GM18502 (cell line): Measurements from ENCODE around the gene CSTF1.
A peak's percentile ranks its signal among the peaks of the same experiment; 100 is the strongest.

Experiments
- ATAC-seq: cut with Tn5 transposase; IDR thresholded peaks from one replicate; pipeline ENCODE4 v1.9.1; 2021; ENCODE audit warnings: mild to moderate bottlenecking; ENCODE audit not compliant: unreplicated experiment, poor library complexity

CSTF1 gene

DNA sequence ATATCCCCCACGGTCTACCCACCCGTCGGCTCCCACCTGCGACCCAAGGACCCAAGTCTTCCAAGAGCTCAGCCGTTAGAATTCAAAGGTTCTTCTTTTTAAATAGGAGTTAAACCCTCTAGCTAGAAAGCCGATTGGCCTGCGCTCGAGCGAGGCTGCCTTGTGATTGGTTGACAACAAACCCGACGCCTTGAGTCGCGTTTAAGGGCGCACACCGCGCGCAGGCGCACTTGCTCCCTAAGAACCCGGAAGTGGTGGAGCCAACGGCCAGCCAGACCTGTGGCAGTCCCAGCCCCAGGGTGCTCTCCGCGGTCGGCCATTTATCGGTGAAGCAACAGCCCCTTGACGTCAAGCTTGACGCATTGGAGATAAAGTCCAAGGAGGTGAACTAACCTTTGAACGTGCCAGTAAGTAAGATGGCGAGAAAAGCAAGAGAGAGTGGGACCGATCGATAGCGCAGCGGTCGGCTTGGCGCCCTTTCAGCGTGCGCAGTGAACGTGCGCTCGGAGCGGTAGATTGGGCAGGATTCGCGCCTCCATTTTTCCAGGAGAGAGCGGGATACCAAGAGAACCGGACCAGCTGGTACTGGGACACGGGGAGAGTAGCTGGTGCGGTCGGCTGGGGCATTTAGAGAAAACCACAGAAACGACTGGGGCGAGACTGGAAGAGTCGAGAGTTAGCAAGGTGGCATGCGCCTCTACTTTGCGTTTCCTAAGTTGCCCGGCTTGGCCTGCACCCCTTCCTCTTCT is at the start of gene CSTF1, which contains the start of gene AURKA:
CSTF1 (plus strand) TSS at position 514 of the 749 bp plus-strand sequence. CDS start 2,908 bp downstream, outside the sequence.
AURKA (minus strand) TSS at position 84 of the 749 bp plus-strand sequence. CDS start 4,018 bp downstream, outside the sequence.
- peak; percentile 92 for ATAC-seq

DNA sequence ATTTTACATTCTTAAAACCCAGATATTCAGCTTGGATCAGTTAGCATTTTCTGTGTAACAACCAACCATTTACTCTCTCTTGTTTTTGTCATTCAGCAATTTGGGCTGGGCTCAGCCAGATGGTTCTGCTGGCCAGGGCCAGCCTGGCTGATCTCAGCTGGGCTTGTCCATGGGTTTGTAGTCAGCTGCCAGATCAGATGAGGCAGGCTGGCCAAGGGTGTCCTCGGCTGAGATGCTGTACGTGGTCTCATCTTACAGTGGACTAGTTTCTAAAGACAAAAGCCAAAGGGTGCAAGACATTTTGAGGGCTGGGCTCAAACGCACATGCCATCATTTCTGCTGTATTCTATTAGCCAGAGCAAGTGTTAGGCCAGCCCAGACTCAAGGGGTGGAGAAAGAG is 49.7 kb upstream of the CSTF1 start:
- ATAC-seq: no peak

DNA sequence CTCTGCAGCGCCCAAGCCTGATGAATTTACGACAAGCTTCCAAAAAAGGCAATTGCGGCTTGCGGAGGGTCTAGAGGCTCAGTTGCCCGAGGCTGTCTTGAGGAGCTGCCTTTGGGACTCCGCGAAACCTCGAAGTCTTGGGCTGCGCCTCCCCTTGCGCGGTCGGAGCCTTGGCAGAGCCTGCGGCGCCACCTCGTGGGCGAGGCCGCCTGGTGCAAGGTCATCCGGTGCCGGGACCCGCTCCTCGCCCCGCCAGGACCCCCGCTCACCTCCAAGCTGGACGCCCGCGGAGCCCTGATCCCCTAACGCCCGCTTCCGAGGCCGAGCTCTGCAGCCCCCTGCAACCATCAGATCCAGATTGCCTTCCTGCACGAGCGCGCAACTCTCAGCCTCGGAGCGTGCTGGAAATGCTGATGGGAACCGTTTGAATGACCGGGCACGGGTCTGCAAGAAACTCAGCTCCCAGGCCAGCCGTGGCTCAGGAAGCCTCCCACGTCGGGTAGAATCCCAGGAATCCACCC is 48.5 kb upstream of the CSTF1 start:
- peak; percentile 79 for ATAC-seq

DNA sequence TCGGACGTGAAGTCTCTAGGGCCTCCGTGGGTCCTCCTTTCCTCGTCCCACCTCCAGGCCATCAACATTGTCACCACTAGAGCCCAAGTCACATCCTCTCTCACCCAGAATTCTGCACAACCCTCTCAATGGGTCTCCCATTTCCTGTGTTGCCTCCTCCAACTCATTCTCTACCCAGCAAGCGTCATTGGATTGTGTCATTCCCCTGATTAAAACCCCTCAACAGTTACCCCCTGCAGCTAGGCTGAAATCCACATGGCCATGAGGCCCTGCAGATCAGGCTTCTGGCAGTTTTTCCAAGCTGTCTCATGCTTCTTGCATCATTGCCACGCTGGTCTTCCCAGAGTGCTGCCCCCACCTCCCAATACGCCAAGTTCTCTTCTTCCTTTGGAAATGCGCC is 46.5 kb upstream of the CSTF1 start:
- ATAC-seq: no peak

DNA sequence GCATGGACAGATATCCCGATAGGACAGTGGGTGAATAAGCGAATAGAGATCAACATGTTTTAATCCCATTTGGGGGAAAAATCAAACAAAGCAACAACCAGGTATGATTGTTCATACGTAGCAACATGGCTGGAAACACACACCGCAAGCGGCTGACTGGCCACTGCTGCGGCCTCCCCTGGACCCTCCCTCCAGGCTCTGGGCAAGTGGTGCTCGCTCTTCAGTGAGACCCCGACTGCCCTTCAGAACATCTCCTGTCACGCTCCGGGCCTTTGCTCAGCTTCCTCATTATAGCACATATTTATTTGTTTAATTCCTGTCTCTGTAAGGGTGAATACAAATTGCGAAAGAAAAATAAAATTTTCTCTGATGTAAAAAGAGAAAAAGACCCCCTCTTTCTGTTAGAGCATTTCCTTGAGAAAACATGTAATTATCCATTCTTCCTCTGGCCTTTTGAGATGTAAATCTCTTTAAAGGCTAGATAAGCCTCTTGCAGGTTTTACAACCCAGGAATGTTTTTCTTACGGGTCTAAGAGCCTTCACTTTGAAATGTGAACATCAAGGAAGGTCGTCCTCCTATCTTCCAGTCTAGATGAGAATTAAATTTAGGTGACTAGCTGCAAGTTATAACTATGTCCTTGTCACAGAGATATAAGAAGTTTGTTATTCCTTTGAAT is 44.7 kb upstream of the CSTF1 start:
- ATAC-seq: no peak

DNA sequence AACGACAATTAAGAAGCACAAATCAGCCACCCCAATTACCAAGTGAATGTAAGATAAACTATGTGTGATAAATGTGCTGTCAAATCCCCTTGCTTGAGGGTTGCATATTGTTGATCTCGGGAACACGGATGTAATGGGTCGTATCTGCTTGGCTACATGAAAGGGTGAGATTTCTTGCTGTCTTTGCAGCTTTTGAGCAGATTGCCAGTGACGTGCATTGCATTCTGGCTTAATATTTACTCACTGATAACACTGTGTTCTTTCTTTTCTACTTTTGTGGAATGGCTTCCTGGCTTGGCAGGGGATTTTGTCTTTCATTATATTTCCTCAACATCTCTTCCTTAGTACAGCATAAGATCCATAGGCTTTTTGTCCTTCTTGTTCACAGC is 44.1 kb upstream of the CSTF1 start:
- ATAC-seq: no peak

DNA sequence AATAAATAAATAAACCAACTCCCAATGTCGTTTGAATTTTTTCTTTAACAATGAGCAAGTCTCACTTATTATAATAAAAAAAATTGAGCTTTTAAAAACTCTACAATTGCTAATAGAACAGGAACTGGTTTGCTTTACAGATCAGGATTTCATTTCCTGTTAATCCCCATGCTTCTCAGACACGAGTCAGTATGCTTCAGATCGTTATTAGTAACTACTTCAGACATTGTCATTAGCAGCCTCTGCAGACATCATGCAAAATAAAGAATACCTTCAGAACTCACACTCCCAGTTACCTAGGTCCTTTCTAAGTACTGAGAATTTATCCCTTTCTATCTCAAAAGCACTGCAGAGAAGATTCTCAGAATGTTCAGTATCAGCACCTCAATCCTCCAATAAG is 43.7 kb upstream of the CSTF1 start:
- no peak for ATAC-seq

DNA sequence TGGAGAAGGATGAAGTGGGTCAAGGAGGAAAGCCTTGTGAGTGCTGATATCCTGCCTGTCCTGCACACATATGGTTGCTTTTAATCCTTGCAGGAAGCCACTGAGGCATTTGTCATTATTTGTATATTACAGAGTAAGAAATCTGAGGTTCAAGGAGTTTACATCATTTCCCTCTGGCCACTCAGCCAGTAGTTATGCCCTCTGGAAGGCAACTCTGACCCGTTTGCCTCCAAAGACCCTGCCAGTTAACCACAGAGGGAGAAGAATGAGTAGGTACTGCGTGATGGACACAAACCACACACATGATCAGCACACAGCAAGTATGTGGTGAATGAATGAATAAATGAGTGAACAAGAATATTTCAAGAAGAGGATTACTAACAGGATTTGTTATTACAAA is 41.6 kb upstream of the CSTF1 start:
- no peak for ATAC-seq

DNA sequence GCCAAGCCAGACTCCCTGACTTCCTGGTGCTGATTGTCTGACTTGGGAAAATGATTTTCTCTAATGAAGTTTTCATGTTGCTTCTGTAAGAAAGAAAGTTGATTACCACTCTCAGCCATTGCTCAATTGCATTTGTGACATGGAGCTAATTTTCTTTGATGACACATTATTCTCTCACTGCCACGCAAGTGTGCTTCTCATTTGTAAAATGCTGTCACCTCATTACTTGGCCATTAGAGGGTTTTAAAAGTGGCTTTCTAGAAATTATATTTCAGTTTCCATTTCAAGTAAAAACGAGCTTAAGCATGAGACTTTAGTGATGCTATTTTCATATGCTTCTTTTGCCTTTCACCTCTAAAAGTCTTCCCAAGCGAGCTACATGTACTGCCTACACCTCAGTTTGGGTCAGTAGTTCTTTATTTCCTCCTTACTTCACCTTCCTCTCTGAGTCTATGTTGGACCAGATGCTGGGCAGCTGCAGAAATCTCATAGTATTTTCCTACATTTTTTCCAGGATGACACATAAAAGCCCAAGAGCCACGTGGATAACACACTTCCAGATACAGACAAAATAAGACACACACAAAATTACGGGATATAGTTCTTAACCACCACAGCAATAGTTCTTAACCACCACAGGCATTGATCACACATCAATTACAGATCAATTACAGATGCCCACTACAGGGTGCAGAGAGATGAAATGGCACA is 39.9 kb upstream of the CSTF1 start:
- no peak for ATAC-seq

DNA sequence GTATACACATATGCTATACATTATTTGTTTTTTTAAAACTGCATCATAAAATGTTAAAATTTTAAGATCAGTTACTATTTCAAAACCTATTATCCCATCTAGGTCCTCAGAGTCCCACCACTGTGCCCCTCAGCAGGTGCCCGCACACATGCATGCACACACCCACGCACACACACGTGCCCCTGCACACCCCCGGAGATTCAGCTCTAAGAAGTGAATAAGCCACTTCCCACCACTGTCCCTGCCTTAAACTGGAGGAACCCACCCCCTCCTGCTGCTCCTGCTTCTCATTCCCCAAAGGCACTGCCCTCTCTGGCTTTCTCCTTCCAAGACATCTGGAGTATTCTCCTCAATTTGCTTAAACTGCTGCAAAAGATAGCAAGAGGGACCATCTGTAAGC is 39.1 kb upstream of the CSTF1 start:
- ATAC-seq: no peak

DNA sequence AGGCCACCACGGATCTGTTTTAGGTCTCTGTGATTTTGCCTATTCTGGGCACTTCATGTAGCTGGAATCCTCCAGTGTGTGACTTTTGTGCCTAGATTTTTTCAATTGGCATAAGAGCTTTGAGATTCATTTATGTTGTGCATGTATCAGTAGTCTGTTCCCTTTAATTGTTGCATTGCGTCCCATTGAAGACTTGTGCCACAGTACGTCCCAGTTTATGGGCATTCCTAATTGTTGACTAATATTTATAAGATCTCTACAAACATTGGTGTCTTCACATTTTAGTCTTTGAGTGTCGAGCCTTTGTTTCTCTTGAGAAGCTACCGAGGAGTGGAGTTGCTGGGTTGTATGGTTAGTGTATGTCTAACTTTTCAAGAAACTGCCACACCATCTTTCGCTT is 34.4 kb upstream of the CSTF1 start:
- ATAC-seq: no peak

DNA sequence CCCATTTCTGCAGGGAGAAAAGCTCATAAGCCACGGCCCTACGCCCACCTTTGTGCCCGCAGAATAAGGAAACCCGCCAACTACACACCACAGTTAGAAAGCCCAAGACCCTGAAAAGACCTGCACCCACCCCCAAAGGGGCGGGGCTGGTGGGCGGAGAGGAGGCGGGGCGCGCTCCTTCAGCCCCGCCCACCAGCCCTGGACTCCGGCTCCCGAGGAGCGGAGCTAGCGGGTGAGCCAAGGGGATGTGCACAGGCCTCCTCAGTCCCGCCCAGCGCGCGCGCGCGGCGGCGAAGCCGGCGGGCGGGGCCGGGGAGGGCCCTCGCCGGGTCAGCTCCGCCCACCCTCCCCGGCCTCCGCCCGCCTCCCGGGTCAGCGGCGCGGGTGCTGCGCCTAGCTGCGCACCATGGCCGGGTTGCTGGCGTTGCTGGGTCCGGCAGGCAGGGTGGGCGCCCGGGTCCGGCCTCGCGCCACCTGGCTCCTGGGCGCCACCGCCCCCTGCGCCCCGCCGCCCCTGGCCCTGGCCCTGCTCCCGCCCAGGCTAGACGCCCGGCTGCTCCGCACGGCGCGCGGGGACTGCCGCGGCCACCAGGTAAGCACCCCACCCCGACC is 33.7 kb upstream of the CSTF1 start, which contains the start of gene FAM210B:
FAM210B (plus strand) TSS at position 375 of the 612 bp plus-strand sequence; CDS start at position 407, 32 bp downstream.
- ATAC-seq: peak; percentile 99

DNA sequence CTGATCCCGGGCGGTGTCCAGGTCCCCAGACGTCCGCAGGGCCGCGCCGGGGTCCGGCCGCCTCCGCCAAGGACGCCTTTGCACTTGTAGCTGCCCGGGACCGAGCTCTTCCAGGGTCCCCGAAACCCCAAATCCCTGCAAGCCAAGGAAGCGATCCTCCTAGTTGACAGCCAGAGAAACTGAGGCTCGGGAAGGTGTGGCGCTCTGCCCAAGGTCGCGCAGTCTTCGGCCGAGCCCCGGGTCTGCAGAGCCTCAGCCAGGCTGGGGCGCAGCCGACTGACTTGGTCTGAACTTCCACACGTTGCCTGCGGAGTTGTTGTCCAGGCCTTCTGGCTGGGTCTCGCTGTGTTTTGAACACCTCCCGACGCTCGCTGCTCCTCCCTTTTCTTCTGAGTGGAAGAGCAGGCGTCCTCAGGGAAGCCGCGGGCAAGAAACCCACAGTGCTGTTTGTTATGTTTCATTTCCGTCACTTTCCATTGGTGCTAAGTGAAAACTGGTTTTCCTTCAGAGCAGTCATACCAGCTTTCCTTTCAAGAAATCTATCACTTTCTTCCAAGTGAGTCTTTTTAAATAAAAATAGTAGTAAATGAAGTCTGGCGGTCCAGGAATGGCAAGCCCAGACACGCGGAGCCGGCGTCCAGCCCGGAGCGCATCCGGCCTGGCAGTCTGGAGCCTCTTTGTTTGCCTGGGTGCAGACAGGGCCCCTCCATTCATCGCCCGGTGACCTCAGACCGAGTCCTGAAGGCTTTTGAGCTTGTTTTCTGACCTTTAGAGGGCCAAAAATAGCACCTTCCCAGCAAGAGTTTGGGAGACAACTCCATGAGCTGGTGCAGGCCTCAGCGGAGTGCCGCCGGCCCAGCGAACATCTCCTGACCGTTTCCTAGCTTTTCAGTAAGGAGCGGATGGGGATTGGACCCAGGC is 33.0 kb upstream of the CSTF1 start:
- peak; percentile 24 for ATAC-seq

DNA sequence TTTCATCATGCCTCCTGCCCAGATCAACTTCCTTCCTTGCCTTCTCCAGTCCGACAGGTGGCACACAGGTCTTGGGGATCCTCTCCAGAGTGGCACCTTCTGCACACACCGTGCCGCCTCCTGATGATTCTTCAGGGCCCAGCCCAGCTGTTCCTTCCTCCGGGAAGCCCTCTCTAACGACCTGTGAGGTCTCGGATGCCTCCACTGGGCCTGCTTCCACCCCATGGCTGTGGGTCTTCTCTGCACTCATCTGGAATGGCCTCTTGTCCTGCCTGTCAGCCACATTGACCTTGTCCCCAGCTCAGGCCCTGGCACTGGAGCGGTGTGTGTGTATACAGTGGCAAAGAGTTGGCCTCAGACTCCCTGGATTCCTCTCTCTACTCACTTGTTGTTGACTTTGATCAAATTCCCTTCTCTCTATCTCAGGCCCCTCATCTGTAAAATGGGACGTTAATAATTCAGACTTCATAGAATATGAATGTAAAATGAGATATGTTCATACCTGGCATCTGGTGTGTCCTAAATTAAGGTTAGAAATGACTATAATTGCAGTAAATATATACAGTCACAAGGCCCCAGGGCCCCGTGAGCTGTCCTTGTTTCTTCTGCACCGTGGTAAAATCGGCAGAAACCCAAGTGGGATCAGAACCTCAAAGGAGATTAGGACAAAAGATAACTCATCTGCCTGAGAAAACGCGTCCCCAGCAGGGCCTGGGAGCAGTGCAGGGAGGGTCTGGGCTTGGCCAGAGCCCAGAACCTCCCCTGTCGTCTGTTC is 32.1 kb upstream of the CSTF1 start:
- no peak for ATAC-seq

DNA sequence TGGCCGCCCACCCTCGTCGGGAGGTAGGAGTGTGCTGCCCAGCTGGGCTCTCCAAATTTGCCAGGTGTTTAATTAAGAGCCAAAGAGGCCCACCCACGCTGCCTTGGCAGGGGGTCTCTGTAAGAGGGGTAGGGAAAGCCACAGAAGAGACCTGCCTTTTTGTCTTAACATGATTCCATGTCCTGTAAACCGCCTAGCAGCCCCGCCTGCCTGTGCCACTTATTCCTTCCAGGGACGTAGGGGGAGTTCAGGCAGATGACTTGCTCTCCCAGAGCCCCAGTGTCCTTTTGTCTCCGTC is 31.6 kb upstream of the CSTF1 start:
- ATAC-seq: no peak

DNA sequence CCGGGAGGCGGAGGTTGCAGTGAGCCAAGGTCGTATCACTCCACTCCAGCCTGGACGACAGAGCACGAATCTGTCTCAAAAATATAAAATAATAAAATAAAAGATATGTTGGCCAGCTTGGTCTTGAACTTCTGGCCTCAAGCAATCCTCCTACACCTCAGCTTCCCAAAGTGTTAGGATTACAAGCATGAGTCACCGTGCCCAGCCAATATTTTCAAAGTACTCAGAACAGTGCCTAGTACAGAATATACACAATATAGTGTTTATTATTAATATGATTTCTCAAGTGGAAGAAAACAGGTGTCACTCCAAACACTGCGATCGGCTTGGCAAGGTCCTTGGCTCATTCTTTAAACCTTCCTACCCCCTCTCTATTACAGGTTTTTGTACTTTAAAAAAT is 30.5 kb upstream of the CSTF1 start:
- no peak for ATAC-seq

DNA sequence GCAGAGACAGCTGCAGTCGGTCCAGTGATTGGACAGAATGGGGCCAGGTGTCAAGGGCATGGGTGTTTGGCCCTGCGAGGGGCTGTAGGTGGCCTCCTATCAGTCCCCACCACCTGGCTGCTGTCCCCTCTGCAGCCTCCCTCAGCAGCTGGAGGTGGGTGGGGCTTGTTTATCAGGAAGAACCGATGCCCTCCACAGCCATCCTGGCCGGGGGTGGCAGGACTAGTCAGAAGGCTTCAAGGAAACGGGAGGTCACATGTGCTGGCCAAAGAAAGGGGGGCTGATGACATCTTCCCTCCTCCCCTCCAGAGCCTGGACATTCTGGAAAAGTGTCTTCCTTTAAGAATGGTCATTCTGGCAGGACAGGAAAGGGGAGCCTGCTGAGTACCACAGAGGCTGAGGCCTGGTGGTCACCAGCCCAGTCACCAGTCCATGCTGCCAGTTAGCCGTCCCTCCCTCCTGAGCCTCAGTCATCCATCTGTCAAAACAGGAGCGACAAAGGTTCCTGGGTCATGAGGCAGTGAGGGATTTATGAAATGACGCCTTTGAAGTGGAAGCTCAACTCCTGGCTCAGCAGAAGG is 29.5 kb upstream of the CSTF1 start:
- no peak for ATAC-seq

DNA sequence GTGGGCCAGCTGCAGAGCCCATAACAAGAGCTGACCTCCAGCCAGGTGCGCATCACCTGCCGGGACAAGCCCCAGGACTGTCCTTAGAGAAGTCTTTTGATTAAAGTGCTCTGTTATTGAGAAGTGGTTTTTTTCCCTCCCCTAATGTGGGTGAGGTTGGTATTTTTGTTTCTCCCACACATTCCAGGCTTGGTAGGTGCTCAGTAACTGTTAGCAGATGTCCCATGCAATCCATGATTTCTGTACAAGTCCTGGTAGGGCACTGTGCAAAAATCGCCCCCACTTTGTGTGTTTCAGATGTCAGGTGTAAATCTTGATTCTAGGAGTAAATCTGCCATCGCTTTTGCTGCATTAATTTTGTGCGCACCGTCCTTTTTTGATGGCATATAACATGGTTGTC is 29.0 kb upstream of the CSTF1 start:
- no peak for ATAC-seq
